Fibroblast of the aortic adventitia (primary cell): ENCODE data around the gene EIF5AL1. TPM values are rescaled to one million over a fixed set of nuclear protein-coding genes. Genes with fewer than 3 reads are reported as not detected.
A peak's percentile ranks its signal among the peaks of the same experiment; 100 is the strongest.
"Not testable (repeated sequence)": the region's sequence is repeated elsewhere in the genome, so short reads cannot be mapped to it uniquely, and the experiment has no call there.

Experiments used
- DNase-seq: peaks from one replicate; pipeline ENCODE4 v3.0.0-alpha.2; 2010; ENCODE audit warnings: low read depth
- H3K4me3 ChIP-seq: 2 replicates; pipeline ENCODE4 v1.5.1; 2011; ENCODE audit warnings: low read depth, mild to moderate bottlenecking, control low read depth, low read length, moderate library complexity
- CTCF ChIP-seq: IDR thresholded peaks from 2 replicates; pipeline ENCODE4 v1.5.1; 2011; ENCODE audit warnings: mild to moderate bottlenecking, low read length, control low read depth, inconsistent platforms; ENCODE audit not compliant: insufficient read depth
- total RNA-seq: library from RNA; depleted of rRNA; stranded (reverse); fragments of >200 nt; gene quantifications from 2 replicates; pipeline ENCODE4 v1.2.3, GENCODE V29; 2012; ENCODE audit warnings: low replicate concordance

Gene EIF5AL1
- total RNA-seq, 1 donor = 1.5 TPM

GRCh38 chr10:79525049-79525710 is 12.8 kb downstream of the EIF5AL1 start:
- DNase-seq, H3K4me3 ChIP-seq: not testable (repeated sequence)

- H3K4me3 ChIP-seq, DNase-seq: not testable (repeated sequence)
Observed at GRCh38 chr10:79528261-79528660, 15.9 kb downstream of the EIF5AL1 start.

- DNase-seq = peak; percentile 7
- H3K4me3 ChIP-seq = not testable (repeated sequence)
Observed at GRCh38 chr10:79533142-79533902, 21.0 kb downstream of the EIF5AL1 start.

GRCh38 chr10:79533903-79534175 is 21.5 kb downstream of the EIF5AL1 start:
- not testable (repeated sequence) for DNase-seq

GRCh38 chr10:79538311-79538710 is 26.0 kb downstream of the EIF5AL1 start:
- H3K4me3 ChIP-seq, DNase-seq: not testable (repeated sequence)

More at GRCh38 chr10:79533903-79534175, 21.5 kb downstream of the EIF5AL1 start:
- not testable (repeated sequence) for H3K4me3 ChIP-seq

GRCh38 chr10:79540930-79541329 is 28.6 kb downstream of the EIF5AL1 start:
- not testable (repeated sequence) for H3K4me3 ChIP-seq, DNase-seq

- no peak for DNase-seq
- no peak for TF ChIP-seq CTCF
- H3K4me3 ChIP-seq = no peak overlapping the region
Observed at GRCh38 chr10:79542626-79543025, 30.3 kb downstream of the EIF5AL1 start.

GRCh38 chr10:79544408-79544807 is 32.1 kb downstream of the EIF5AL1 start:
- DNase-seq, H3K4me3 ChIP-seq: not testable (repeated sequence)

- H3K4me3 ChIP-seq, DNase-seq: not testable (repeated sequence)
Observed at GRCh38 chr10:79544926-79545659, 32.8 kb downstream of the EIF5AL1 start.

- H3K4me3 ChIP-seq, DNase-seq: not testable (repeated sequence)
Observed at GRCh38 chr10:79547128-79547527, 34.8 kb downstream of the EIF5AL1 start.

- no peak overlapping the region for H3K4me3 ChIP-seq
- TF ChIP-seq CTCF = no peak
- no peak for DNase-seq
Observed at GRCh38 chr10:79547973-79548372, 35.6 kb downstream of the EIF5AL1 start.

- no peak overlapping the region for H3K4me3 ChIP-seq
- DNase-seq = no peak
- TF ChIP-seq CTCF = no peak
Observed at GRCh38 chr10:79552143-79552542, 39.8 kb downstream of the EIF5AL1 start.
